ENCODE measurements around the gene STAT5B. TPM values are rescaled to one million over a fixed set of nuclear protein-coding genes. Genes with fewer than 3 reads are reported as not detected.
A peak's percentile ranks its signal among the peaks of the same experiment; 100 is the strongest.

STAT5B gene
- total and polyA plus RNA-seq, 2 of the 13 experiments (the other 11 are each of a cell fraction or from before 2014, with no cell fraction given): 21.0 to 42.8 TPM

GRCh38 chr17:42248351-42249179 lies 27.6 kb downstream of the STAT5B start (continued):
- TF ChIP-seq ZNF609 (CRISPR knock-in tag; IDR thresholded peaks at IDR 0.05; ENCODE audit: borderline replicate concordance) (peak; percentile 58; the same call in 1 of the 2 replicates), FOXP1 (IDR thresholded peaks at IDR 0.05) (no peak), FOXP1 (CRISPR knock-in tag; IDR thresholded peaks at IDR 0.05) (peak; percentile 48; the same call in 1 of the 2 replicates), ZBTB39 (CRISPR knock-in tag; IDR thresholded peaks at IDR 0.05) (no peak), GMEB1 (CRISPR knock-in tag; IDR thresholded peaks at IDR 0.05; ENCODE audit: borderline replicate concordance) (peak; percentile 41; the same call in 1 of the 2 replicates), FOSL1 (CRISPR knock-in tag; IDR thresholded peaks at IDR 0.05; ENCODE audit: borderline replicate concordance) (no peak), NCOA2 (CRISPR knock-in tag; IDR thresholded peaks at IDR 0.05) (peak; percentile 78), HINFP (CRISPR knock-in tag; IDR thresholded peaks at IDR 0.05; ENCODE audit: low read depth) (no peak), HNRNPK (IDR thresholded peaks at IDR 0.05; ENCODE audit: low read depth, low read length, poor library complexity, severe bottlenecking) (no peak), ZSCAN22 (CRISPR knock-in tag; IDR thresholded peaks at IDR 0.05) (no peak), KLF11 (CRISPR knock-in tag; IDR thresholded peaks at IDR 0.05) (0 out of 2 replicates have a peak, but pooled peaks have one; percentile 25), TFE3 (CRISPR knock-in tag; IDR thresholded peaks at IDR 0.05) (peak; percentile 76), PPARG (CRISPR knock-in tag; conservative IDR thresholded peaks at IDR 0.05) (peak; percentile 60; the same call in 1 of the 2 replicates)
